EH (cell line): ENCODE results near the gene CNPPD1.

Experiments used
- DNase-seq: peaks from one replicate; pipeline ENCODE4 v3.0.0-alpha.2; 2015; ENCODE audit warnings: low read depth

Gene CNPPD1

GRCh38 chr2:219176818-219177551 is at the start of gene CNPPD1:
Gene CNPPD1 (minus strand): TSS chr2:219176925. CDS start chr2:219176828, 97 bp downstream.
- DNase-seq: peak; percentile 83

- no peak for DNase-seq
These were observed 48.6 kb upstream of the CNPPD1 start for GRCh38 chr2:219225350-219225749.

- no peak for DNase-seq
These were observed 47.3 kb upstream of the CNPPD1 start for GRCh38 chr2:219223831-219224610.

- DNase-seq: no peak
These were observed 45.3 kb upstream of the CNPPD1 start for GRCh38 chr2:219221957-219222518.

- no peak for DNase-seq
These were observed 44.1 kb upstream of the CNPPD1 start for GRCh38 chr2:219220652-219221402.

- no peak for DNase-seq
These were observed 43.2 kb upstream of the CNPPD1 start for GRCh38 chr2:219219784-219220532.

- DNase-seq: peak; percentile 95
These were observed 42.3 kb upstream of the CNPPD1 start, which contains the start of gene ABCB6 for GRCh38 chr2:219218732-219219701. Gene ABCB6 (minus strand): TSS chr2:219218958. CDS start chr2:219218673, 285 bp downstream.

GRCh38 chr2:219218217-219218731 is 41.5 kb upstream of the CNPPD1 start:
- peak; percentile 85 for DNase-seq

GRCh38 chr2:219216535-219216915 is 39.8 kb upstream of the CNPPD1 start:
- DNase-seq: no peak

GRCh38 chr2:219215871-219216534 is 39.3 kb upstream of the CNPPD1 start:
- no peak for DNase-seq

- no peak for DNase-seq
These were observed 38.1 kb upstream of the CNPPD1 start for GRCh38 chr2:219214786-219215185.

- DNase-seq: no peak
These were observed 37.4 kb upstream of the CNPPD1 start for GRCh38 chr2:219214141-219214540.

GRCh38 chr2:219213486-219214071 is 36.9 kb upstream of the CNPPD1 start:
- no peak for DNase-seq

- DNase-seq: no peak
These were observed 36.3 kb upstream of the CNPPD1 start for GRCh38 chr2:219213026-219213415.

- no peak for DNase-seq
These were observed 34.2 kb upstream of the CNPPD1 start for GRCh38 chr2:219210886-219211362.

- DNase-seq: no peak
These were observed 33.6 kb upstream of the CNPPD1 start for GRCh38 chr2:219210196-219210885.

GRCh38 chr2:219209236-219210195 is 32.8 kb upstream of the CNPPD1 start:
- no peak for DNase-seq
